ENCODE measurements around the gene VWA2. TPM values are rescaled to one million over a fixed set of nuclear protein-coding genes. Genes with fewer than 3 reads are reported as not detected.
A peak's percentile ranks its signal among the peaks of the same experiment; 100 is the strongest.

VWA2 gene
- total RNA-seq, 1 experiment from 2014 or later: 1.6 TPM

GRCh38 chr10:114282526-114282925 lies 43.5 kb downstream of the VWA2 start:
- no peak overlapping the region for H2BK15ac ChIP-seq (ENCODE audit: low read depth, low read length)
- H3K18ac ChIP-seq (ENCODE audit: insufficient read length, low read depth, low read length): no peak overlapping the region
- H3K27ac ChIP-seq (ENCODE audit: insufficient read length, low read depth, low read length): no peak overlapping the region
- no peak overlapping the region for H2BK120ac ChIP-seq (ENCODE audit: low read depth, low read length, poor library complexity, severe bottlenecking)
- Mint-ChIP-seq H3K36me3 (ENCODE audit: insufficient read depth in 1 of 3, low read depth in 3 of 3) (no peaks in the 10 kb centered on the region), H3K9me3 (no peaks in the 10 kb centered on the region), H3K4me3 (no peak overlapping the region), H3K27ac (peak overlapping the region in 1 of 3 experiments; percentile 18; a peak in 1 of 7 replicates), H3K4me1 (no peaks in the 10 kb centered on the region), H3K27me3 (ENCODE audit: low read depth) (no peaks in the 10 kb centered on the region; the same call in none of the 2 replicates)
- no CpG with 5 or more reads among the region's 2 CpGs for WGBS (ENCODE audit: extremely low coverage, insufficient read length, low lambda C conversion rate)
- DNase-seq: no peak
- no peak overlapping the region for H3K23ac ChIP-seq (ENCODE audit: insufficient read length, low read depth, low read length)
- no peaks in the 10 kb centered on the region for H3K9me3 ChIP-seq (ENCODE audit: control insufficient read depth, low read depth, low read length)
- H3K4ac ChIP-seq (ENCODE audit: low read depth, low read length): no peak overlapping the region
- TF ChIP-seq CTCF (conservative IDR thresholded peaks at IDR 0.05): no peak
- no peaks in the 10 kb centered on the region for H3K79me2 ChIP-seq (ENCODE audit: insufficient read depth, low read length)
- H4K8ac ChIP-seq (replicated peaks; ENCODE audit: insufficient read length, low read depth, low read length): no peak overlapping the region
- no peak overlapping the region for H2AK5ac ChIP-seq (ENCODE audit: insufficient read length, low read length)
- H2AFZ ChIP-seq (ENCODE audit: low read length): no peak overlapping the region
- no peak overlapping the region for H4K91ac ChIP-seq (ENCODE audit: insufficient read length, low read depth, low read length)
- no peak overlapping the region for H2BK5ac ChIP-seq (ENCODE audit: insufficient read length, low read length)
- no peaks in the 10 kb centered on the region for H3K23me2 ChIP-seq (ENCODE audit: insufficient read length, low read depth, low read length, poor library complexity, severe bottlenecking)
- no peak overlapping the region for H3K4me2 ChIP-seq (ENCODE audit: insufficient read depth, insufficient read length, low read length)
- no peak overlapping the region for H3K14ac ChIP-seq (ENCODE audit: insufficient read depth, low read length)
- H2BK20ac ChIP-seq (ENCODE audit: low read depth, low read length, poor library complexity, severe bottlenecking): no peak overlapping the region
- no peaks in the 10 kb centered on the region for H3K4me1 ChIP-seq (ENCODE audit: insufficient read depth, low read length)
- H3K27me3 ChIP-seq (ENCODE audit: insufficient read depth, low read length): no peaks in the 10 kb centered on the region
- H3T11ph ChIP-seq (ENCODE audit: low read length): no peak overlapping the region
- no peak overlapping the region for H4K5ac ChIP-seq (ENCODE audit: insufficient read length, low read depth, low read length)
- H3K56ac ChIP-seq (ENCODE audit: insufficient read length, low read depth, low read length): no peak overlapping the region
- no peak overlapping the region for H2BK12ac ChIP-seq (ENCODE audit: insufficient read length, low read depth, low read length)
- no peak overlapping the region for H3K9ac ChIP-seq (ENCODE audit: extremely low read depth, insufficient read length, low read length)
- no peaks in the 10 kb centered on the region for H4K20me1 ChIP-seq (ENCODE audit: control insufficient read depth, insufficient read depth, insufficient read length)
- H3K79me1 ChIP-seq (ENCODE audit: insufficient read depth, low read depth, low read length, poor library complexity, severe bottlenecking): no peaks in the 10 kb centered on the region
